Stimulated activated CD4-positive, alpha-beta T cell treated with anti-CD3 and anti-CD28 coated beads, Interleukin-15, amount 100 ng/mL, for 24 hours (primary cell): ENCODE results near the gene TMED5.

ENCODE experiments used
- DNase-seq: peaks from one replicate; pipeline ENCODE4 v3.0.0-alpha.2; 2020

TMED5 gene

GRCh38 chr1:93113127-93113526, 67.1 kb downstream of the TMED5 start:
- DNase-seq, result no peak

- DNase-seq, result no peak
These were observed 68.7 kb downstream of the TMED5 start for GRCh38 chr1:93111561-93111960.

- no peak for DNase-seq
These were observed 69.1 kb downstream of the TMED5 start for GRCh38 chr1:93111065-93111464.

GRCh38 chr1:93109578-93109977, 70.6 kb downstream of the TMED5 start:
- no peak for DNase-seq

- no peak for DNase-seq
These were observed 71.9 kb downstream of the TMED5 start for GRCh38 chr1:93108335-93108734.

- DNase-seq, result no peak
These were observed 72.8 kb downstream of the TMED5 start for GRCh38 chr1:93107395-93107794.

GRCh38 chr1:93106226-93106625, 74.0 kb downstream of the TMED5 start:
- no peak for DNase-seq

DNA sequence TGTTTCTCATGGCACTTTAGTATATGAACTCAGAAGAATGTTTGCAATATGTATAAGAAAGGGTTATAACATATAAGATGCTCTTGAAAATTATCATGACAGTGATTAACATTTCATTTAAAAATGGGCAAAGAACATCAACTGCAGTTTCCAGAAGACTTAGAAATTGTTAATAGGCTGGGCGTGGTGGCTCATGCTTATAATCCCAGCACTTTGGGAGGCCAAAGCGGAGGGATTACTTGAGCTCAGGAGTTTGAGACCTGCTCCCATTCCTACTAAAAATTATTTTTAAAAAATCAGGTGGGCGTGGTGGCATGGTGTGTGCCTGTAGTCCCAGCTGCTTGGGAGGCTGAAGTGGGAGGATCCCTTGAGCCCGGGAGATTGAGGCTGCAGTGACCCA, 78.1 kb downstream of the TMED5 start:
- no peak for DNase-seq
